Measurements from ENCODE around the gene THRA. TPM values are rescaled to one million over a fixed set of nuclear protein-coding genes. Genes with fewer than 3 reads are reported as not detected.

The THRA gene
- total and polyA plus RNA-seq, 11 donors, result 50.6 to 105 (median 69.8) TPM

DNA sequence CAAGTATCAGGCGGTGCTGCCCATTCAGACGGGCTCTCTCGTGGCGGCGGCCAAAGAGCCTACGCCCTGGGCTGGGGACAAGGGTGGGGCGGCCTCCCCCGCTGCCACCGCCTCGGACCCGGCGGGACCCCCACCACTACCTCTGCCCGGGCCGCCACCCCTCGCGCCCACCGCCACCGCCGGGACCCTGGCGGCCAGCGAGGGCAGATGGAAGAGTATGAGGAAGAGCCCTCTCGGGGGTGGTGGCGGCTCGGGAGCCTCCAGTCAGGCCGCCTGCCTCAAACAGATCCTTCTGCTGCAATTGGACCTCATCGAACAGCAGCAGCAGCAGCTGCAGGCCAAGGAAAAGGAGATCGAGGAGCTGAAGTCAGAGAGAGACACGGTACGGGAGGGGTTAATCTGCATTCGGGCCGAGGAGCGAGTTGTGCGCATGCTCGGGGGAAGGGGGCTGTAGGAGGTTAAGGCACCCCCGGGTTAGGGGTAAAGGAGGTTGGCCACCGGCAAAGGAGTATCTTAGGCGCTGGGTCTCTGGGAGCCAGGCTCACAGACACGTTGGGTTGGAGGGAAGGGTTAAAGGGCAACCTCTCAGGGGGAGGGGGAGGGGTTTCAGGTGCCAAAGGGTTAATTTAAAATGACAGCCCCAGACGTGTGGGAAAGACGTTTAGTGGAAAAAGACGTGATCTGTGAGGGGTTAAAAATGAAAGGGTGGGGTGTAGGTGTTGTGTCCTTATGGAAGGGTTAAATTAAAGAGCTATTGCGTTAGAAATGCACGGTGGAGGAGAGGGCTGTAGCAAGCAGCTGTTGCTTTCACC lies 60.4 kb downstream of the THRA start:
- no peaks in the 10 kb centered on the region for H3K9me3 ChIP-seq

DNA sequence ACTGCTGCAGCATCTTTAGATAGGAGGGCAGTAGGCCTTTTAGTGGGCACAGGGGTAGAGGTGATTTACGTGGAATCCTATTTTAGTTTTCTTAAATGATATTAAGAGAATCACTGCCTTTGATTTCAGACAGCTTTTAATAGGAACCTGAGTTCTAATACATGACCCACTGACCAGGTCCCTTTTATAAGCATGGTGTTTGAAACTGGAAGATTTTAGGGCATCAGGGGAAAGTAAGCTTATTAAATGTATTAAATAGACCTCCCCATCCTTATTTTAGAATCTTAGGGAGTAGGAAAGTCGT lies 61.0 kb downstream of the THRA start:
- peak overlapping the region in 11 of 12 donors; percentile 91 to 100 (median 98) for H3K27ac ChIP-seq
- no peak for DNase-seq
- peaks cover 0 to 38% (median 21%) of the 10 kb centered on the region in 12 donors for H3K4me1 ChIP-seq
- 0 to 1% (median 0%) methylated on average over 2 of the region's 2 CpGs for WGBS, 4 donors
- no peaks in the 10 kb centered on the region for H3K9me3 ChIP-seq
- intact Hi-C loops (cut with DNase I), result loop anchor here in 6 of 10 donors (1.0 to 5.0 kb wide), 4 partner anchors 15 to 44 kb away; partner anchors contain the start of gene CASC3 (in 4 of the 6)
- no peak for ATAC-seq
- H3K4me3 ChIP-seq, result peak overlapping the region; percentile 67 to 100 (median 98)
- peaks cover 2 to 38% (median 30%) of the 10 kb centered on the region in 9 donors for H3K36me3 ChIP-seq
- TF ChIP-seq, protein P1, sequence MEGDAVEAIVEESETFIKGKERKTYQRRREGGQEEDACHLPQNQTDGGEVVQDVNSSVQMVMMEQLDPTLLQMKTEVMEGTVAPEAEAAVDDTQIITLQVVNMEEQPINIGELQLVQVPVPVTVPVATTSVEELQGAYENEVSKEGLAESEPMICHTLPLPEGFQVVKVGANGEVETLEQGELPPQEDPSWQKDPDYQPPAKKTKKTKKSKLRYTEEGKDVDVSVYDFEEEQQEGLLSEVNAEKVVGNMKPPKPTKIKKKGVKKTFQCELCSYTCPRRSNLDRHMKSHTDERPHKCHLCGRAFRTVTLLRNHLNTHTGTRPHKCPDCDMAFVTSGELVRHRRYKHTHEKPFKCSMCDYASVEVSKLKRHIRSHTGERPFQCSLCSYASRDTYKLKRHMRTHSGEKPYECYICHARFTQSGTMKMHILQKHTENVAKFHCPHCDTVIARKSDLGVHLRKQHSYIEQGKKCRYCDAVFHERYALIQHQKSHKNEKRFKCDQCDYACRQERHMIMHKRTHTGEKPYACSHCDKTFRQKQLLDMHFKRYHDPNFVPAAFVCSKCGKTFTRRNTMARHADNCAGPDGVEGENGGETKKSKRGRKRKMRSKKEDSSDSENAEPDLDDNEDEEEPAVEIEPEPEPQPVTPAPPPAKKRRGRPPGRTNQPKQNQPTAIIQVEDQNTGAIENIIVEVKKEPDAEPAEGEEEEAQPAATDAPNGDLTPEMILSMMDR (IDR thresholded peaks at IDR 0.05), result no peak
- no peak for TF ChIP-seq POLR2A (IDR thresholded peaks at IDR 0.05)
- H3K27me3 ChIP-seq, result no peaks in the 10 kb centered on the region

More for the DNA sequence above, 60.4 kb downstream of the THRA start:
- DNase-seq, result peak in 4 of 5 donors; percentile 54 to 77 (median 62)
- no peaks in the 10 kb centered on the region for H3K27me3 ChIP-seq
- peaks cover 0 to 38% (median 21%) of the 10 kb centered on the region in 12 donors for H3K4me1 ChIP-seq
- ATAC-seq, result peak; percentile 18 to 40 (median 38)
- H3K4me3 ChIP-seq, result peak overlapping the region; percentile 67 to 100 (median 98)
- intact Hi-C loops (cut with DNase I), result loop anchor here in 6 of 10 donors (1.0 to 5.0 kb wide), 4 partner anchors 16 to 44 kb away; partner anchors contain the start of gene CASC3 (in 4 of the 6)
- 0 to 1% (median 0%) methylated on average over 24 to 43 of the region's 43 CpGs for WGBS, 4 donors
- H3K27ac ChIP-seq, result peak overlapping the region; percentile 88 to 100 (median 98)
- peaks cover 2 to 32% (median 24%) of the 10 kb centered on the region in 9 donors for H3K36me3 ChIP-seq
- TF ChIP-seq, protein P1 (IDR thresholded peaks at IDR 0.05), result no peak

DNA sequence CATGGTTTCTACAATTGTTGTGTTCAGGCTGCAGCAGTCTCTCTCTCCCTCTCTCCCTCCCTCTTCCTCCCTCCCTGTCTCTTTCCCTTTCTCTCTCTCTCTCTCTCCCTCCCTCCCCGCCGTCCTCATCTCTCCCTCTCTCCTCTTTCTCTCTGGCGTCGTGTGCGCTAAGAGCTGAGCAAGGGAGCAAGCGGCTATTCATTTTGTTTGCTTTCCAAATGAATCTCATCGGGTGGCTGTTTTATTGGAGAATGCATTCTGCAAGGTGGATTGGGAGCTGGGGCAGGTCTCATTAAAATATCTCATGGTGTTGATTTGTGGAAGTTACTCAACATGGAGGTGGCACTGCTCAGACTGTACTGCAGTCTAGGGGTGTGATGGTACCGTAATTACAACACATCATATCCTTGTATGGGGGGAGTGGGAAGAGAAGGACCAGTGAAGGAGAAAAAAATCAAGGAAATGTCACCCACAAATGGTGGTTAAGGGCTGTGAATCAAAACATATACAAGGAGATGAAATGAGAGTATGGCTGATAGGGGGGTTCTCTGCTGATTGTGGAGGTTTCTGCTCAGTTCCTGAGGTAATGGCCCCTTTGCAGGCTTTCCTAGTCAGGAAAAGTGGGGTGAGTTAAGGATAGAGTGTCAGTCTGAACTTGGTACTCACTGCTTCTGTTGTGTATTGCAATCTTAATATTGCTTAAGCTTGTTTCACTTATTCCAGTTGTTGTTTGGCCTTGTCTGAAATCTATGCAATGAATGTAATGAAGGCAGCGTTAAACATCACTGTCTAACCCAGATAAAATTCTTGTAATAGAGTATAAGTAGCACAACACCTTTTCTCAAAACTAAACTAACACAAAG lies 61.7 kb downstream of the THRA start:
- no peak for TF ChIP-seq POLR2A (IDR thresholded peaks at IDR 0.05)
- TF ChIP-seq, protein P1 (IDR thresholded peaks at IDR 0.05), result no peak

More for the DNA sequence above, 61.7 kb downstream of the THRA start:
- 2 to 4% (median 4%) methylated on average over 9 of the region's 9 CpGs for WGBS, 4 donors
- intact Hi-C loops (cut with DNase I), result loop anchor here in 1 of 10 donors (5.0 kb wide), 1 partner anchor 43 kb away; no protein-coding TSS in a partner anchor
- Histone ChIP-seq H3K4me3 (peak overlapping the region; percentile 67 to 100 (median 98)), H3K36me3 (peaks cover 5 to 45% (median 37%) of the 10 kb centered on the region in 9 donors), H3K27ac (peak overlapping the region in 11 of 12 donors; percentile 91 to 100 (median 98)), H3K9me3 (no peaks in the 10 kb centered on the region), H3K4me1 (peaks cover 0 to 38% (median 21%) of the 10 kb centered on the region in 12 donors), H3K27me3 (no peaks in the 10 kb centered on the region)
- ATAC-seq, result peak in 3 of 4 donors; percentile 18 to 48 (median 45)
- DNase-seq, result no peak
